Fibroblast of pulmonary artery (primary cell): ENCODE data around the gene CRYGN.
A peak's percentile ranks its signal among the peaks of the same experiment; 100 is the strongest.

Source experiments
- DNase-seq: peaks from one replicate; pipeline ENCODE4 v3.0.0-alpha.2; 2010; ENCODE audit warnings: low read depth
- H3K4me3 ChIP-seq: replicated peaks from 2 replicates; pipeline ENCODE4 v1.5.1; 2011; ENCODE audit warnings: low read depth, mild to moderate bottlenecking, control low read depth, low read length, moderate library complexity
- CTCF ChIP-seq: IDR thresholded peaks from 2 replicates; pipeline ENCODE4 v1.5.1; 2011; ENCODE audit warnings: mild to moderate bottlenecking, control low read depth, low read length, inconsistent platforms; ENCODE audit errors: missing control alignments

CRYGN gene

GRCh38 chr7:151460474-151460855 is 20.5 kb upstream of the CRYGN start:
- no peak for TF ChIP-seq CTCF
- no peak for DNase-seq
- H3K4me3 ChIP-seq: peak overlapping the region; percentile 29

GRCh38 chr7:151459726-151460473 is 20.0 kb upstream of the CRYGN start:
- H3K4me3 ChIP-seq: peak overlapping the region; percentile 29
- TF ChIP-seq CTCF: peak; percentile 48
- DNase-seq: peak; percentile 94

- TF ChIP-seq CTCF: no peak
- no peak overlapping the region for H3K4me3 ChIP-seq
These were observed 17.6 kb upstream of the CRYGN start for GRCh38 chr7:151457534-151457933.

DNA sequence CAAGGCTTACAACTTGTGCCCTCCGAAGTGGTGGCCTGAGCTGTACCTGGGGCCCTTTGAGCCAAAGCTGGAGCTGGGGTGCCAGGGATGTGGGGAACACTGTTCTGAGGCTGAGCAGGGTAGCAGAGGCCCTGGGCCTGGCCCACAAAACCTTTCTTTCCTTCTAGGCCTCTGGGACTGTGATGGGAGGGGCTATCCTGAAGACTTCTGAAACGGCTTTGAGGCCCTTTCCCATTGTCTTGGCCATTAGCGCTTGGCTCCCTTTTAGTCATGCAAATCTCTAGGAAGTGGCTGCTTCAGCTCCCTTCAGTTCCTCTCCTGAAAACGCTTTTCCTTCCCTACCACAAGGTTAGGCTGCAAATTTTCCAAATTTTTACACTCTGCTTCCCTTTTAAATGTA is 16.8 kb upstream of the CRYGN start:
- no peak for DNase-seq
- no peak for TF ChIP-seq CTCF
- no peak overlapping the region for H3K4me3 ChIP-seq

More at GRCh38 chr7:151457534-151457933, 17.6 kb upstream of the CRYGN start:
- no peak for DNase-seq

- no peak for DNase-seq
- H3K4me3 ChIP-seq: no peak overlapping the region
- no peak for TF ChIP-seq CTCF
These were observed 16.3 kb upstream of the CRYGN start for GRCh38 chr7:151456276-151456675.

GRCh38 chr7:151455690-151456089 is 15.7 kb upstream of the CRYGN start:
- no peak for DNase-seq
- TF ChIP-seq CTCF: no peak
- no peak overlapping the region for H3K4me3 ChIP-seq

DNA sequence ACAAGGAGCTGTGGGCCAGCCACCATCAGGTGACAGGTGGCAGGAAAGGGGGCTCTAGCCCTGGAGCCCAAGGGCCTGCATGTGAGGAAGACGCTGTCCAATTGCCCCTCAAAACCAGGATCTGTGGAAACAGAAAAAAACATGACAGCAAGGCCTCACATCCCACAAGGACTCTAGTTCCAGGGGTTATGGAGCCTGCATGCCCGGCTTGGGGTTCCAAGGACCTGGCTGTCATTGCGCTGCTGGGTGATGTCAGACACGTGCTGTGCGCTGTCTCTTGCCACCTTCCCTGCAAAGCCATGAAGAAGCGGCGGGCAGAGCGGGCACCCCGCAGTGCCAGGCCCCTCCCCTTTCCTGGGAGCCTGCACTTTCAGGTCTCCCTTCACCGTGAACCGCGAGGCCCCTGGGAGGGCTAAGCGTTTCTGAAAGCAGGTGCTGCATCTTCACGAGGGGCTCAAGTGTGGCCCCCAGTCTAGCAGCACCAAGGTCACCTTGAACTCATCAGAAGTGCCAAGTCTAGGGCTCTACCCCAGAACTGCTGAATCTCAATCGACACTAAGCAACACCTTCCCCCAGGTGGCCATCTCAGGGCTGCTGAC is 15.1 kb upstream of the CRYGN start:
- no peak for DNase-seq
- no peak overlapping the region for H3K4me3 ChIP-seq
- no peak for TF ChIP-seq CTCF
